AG04449 (cell line): ENCODE measurements around the gene WNK1.
"Not testable (repeated sequence)": the region's sequence is repeated elsewhere in the genome, so short reads cannot be mapped to it uniquely, and the experiment has no call there.

Experiments used
- CTCF ChIA-PET: fragments of 350-600 bp; formaldehyde crosslinking; extraction: SDS; loops from one replicate; lab custom pipeline; 2021; ENCODE audit warnings: antibody characterized with exemption; lab: Yijun Ruan, JAX
- POLR2A ChIA-PET: fragments of 400-600, 350-600 bp; formaldehyde crosslinking; extraction: SDS; loops from one replicate; lab custom pipeline; 2020; ENCODE audit warnings: antibody characterized with exemption, inconsistent platforms; lab: Yijun Ruan, JAX
- DNase-seq: peaks from one replicate; pipeline ENCODE4 v3.0.0-alpha.2; 2010; ENCODE audit warnings: low read depth, low spot score
- H3K4me3 ChIP-seq: 2 replicates; pipeline ENCODE4 v1.5.1; 2011; ENCODE audit warnings: low read depth, mild to moderate bottlenecking, control low read depth, low read length
- CTCF ChIP-seq: IDR thresholded peaks from one replicate; pipeline ENCODE4 v1.5.1; 2011; ENCODE audit warnings: mild to moderate bottlenecking, moderate library complexity, low read length, control low read depth, inconsistent platforms; ENCODE audit not compliant: insufficient read depth; ENCODE audit errors: missing control alignments

Gene WNK1

GRCh38 chr12:761256-761655 is 8.9 kb downstream of the WNK1 start:
- H3K4me3 ChIP-seq: no peak overlapping the region
- no peak for TF ChIP-seq CTCF
- CTCF ChIA-PET: interaction anchor here (1.1 to 3.1 kb wide), 6 partner anchors 10 to 194 kb away, joined by 3 to 33 read pairs (median 5); partner anchors contain the start of gene WNK1
- POLR2A ChIA-PET: no interaction called here
- DNase-seq: no peak

- CTCF ChIA-PET: interaction anchor here (0.9 to 2.1 kb wide), 4 partner anchors 11 to 190 kb away, joined by 3 to 8 read pairs (median 6); no protein-coding TSS in a partner anchor
- TF ChIP-seq CTCF: no peak
- DNase-seq: no peak
- POLR2A ChIA-PET: no interaction called here
- no peak overlapping the region for H3K4me3 ChIP-seq
Measured at GRCh38 chr12:765840-766239, 13.5 kb downstream of the WNK1 start.

- ChIA-PET POLR2A (no interaction called here), CTCF (interaction anchor here (1.2 to 6.1 kb wide), 3 partner anchors 15 to 46 kb away, joined by 3 to 33 read pairs (median 4); partner anchors contain the start of gene WNK1)
- no peak for DNase-seq
- H3K4me3 ChIP-seq: no peak overlapping the region
- no peak for TF ChIP-seq CTCF
Measured at GRCh38 chr12:768434-768833, 16.1 kb downstream of the WNK1 start.

- CTCF ChIA-PET: interaction anchor here (1.0 to 6.1 kb wide), 6 partner anchors 11 to 200 kb away, joined by 3 to 33 read pairs (median 5); partner anchors contain the start of gene WNK1
- POLR2A ChIA-PET: interaction anchor here (1.6 kb wide), 1 partner anchor 9 kb away, joined by 3 read pairs; no protein-coding TSS in a partner anchor
Measured at GRCh38 chr12:770479-770878, 18.1 kb downstream of the WNK1 start.

GRCh38 chr12:772056-772697 is 19.8 kb downstream of the WNK1 start:
- no peak for TF ChIP-seq CTCF
- DNase-seq: no peak
- H3K4me3 ChIP-seq: no peak overlapping the region
- POLR2A ChIA-PET: no interaction called here
- CTCF ChIA-PET: interaction anchor here (1.1 to 6.1 kb wide), 4 partner anchors 21 to 196 kb away, joined by 3 to 33 read pairs (median 7); partner anchors contain the start of gene WNK1

More at GRCh38 chr12:770479-770878, 18.1 kb downstream of the WNK1 start:
- no peak for TF ChIP-seq CTCF
- no peak for DNase-seq
- no peak overlapping the region for H3K4me3 ChIP-seq

- TF ChIP-seq CTCF: no peak
- no peak overlapping the region for H3K4me3 ChIP-seq
- ChIA-PET POLR2A (no interaction called here), CTCF (interaction anchor here (0.7 to 6.1 kb wide), 4 partner anchors 23 to 203 kb away, joined by 3 to 33 read pairs (median 4); partner anchors contain the start of gene WNK1)
- DNase-seq: no peak
Measured at GRCh38 chr12:774051-774614, 21.8 kb downstream of the WNK1 start.

- ChIA-PET POLR2A (interaction anchor here (0.8 kb wide), 1 partner anchor 214 kb away, joined by 4 read pairs; no protein-coding TSS in a partner anchor), CTCF (interaction anchor here (1.2 to 3.9 kb wide), 5 partner anchors 10 to 200 kb away, joined by 3 to 22 read pairs (median 7); partner anchors contain the start of gene WNK1)
- DNase-seq, H3K4me3 ChIP-seq: not testable (repeated sequence)
Measured at GRCh38 chr12:775973-776771, 23.8 kb downstream of the WNK1 start.
